ENCODE results near the gene PCTP.

Gene PCTP

DNA sequence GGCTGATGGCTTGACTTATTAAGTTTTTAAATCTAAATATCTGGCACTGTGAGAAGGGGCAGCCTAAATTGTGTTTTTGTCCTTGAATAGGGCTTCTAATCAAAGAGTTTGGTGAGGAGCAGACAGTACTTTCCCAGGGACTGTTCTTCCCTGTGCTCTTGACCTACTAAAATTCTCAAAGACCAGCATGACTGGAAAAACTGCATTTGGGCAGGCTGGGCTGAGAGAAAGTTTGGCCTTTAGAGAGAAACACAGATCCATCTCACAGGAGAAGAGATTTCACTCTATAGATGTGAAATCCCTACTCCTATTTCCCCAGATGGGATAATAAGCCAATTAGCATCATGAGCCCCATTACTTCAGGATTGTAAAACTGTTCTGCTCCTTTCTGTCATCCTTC lies 7.3 kb downstream of the PCTP start:
- Histone ChIP-seq H3K79me2 (ENCODE audit: insufficient read depth, low read length) (no peaks in the 10 kb centered on the region), H3K9me2 (replicated peaks; ENCODE audit: insufficient read depth, low read length) (no peaks in the 10 kb centered on the region), H3K4me2 (ENCODE audit: low read depth, low read length, poor library complexity, severe bottlenecking) (no peak overlapping the region), H3K9me3 (ENCODE audit: insufficient read depth, low read length) (no peaks in the 10 kb centered on the region), H3K4me3 (ENCODE audit: insufficient read depth, low read length, poor library complexity, severe bottlenecking) (no peak overlapping the region), H3K27me3 (ENCODE audit: low read length) (no peaks in the 10 kb centered on the region), H4K20me1 (ENCODE audit: low read depth, low read length) (no peaks in the 10 kb centered on the region), H2AFZ (ENCODE audit: low read depth, low read length, severe bottlenecking) (no peak overlapping the region), H3K36me3 (ENCODE audit: low read length) (no peaks in the 10 kb centered on the region), H3F3A (ENCODE audit: insufficient read depth) (no peaks in the 10 kb centered on the region), H3K27ac (ENCODE audit: low read depth, low read length) (no peak overlapping the region), H3K9ac (ENCODE audit: low read length) (no peak overlapping the region)
- TF ChIP-seq EZH2phosphoT487 (conservative IDR thresholded peaks at IDR 0.05; ENCODE audit: low read length) = no peak
- TF ChIP-seq, protein P1, sequence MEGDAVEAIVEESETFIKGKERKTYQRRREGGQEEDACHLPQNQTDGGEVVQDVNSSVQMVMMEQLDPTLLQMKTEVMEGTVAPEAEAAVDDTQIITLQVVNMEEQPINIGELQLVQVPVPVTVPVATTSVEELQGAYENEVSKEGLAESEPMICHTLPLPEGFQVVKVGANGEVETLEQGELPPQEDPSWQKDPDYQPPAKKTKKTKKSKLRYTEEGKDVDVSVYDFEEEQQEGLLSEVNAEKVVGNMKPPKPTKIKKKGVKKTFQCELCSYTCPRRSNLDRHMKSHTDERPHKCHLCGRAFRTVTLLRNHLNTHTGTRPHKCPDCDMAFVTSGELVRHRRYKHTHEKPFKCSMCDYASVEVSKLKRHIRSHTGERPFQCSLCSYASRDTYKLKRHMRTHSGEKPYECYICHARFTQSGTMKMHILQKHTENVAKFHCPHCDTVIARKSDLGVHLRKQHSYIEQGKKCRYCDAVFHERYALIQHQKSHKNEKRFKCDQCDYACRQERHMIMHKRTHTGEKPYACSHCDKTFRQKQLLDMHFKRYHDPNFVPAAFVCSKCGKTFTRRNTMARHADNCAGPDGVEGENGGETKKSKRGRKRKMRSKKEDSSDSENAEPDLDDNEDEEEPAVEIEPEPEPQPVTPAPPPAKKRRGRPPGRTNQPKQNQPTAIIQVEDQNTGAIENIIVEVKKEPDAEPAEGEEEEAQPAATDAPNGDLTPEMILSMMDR (IDR thresholded peaks at IDR 0.05; ENCODE audit: insufficient read depth, low read length, poor library complexity, severe bottlenecking) = no peak

DNA sequence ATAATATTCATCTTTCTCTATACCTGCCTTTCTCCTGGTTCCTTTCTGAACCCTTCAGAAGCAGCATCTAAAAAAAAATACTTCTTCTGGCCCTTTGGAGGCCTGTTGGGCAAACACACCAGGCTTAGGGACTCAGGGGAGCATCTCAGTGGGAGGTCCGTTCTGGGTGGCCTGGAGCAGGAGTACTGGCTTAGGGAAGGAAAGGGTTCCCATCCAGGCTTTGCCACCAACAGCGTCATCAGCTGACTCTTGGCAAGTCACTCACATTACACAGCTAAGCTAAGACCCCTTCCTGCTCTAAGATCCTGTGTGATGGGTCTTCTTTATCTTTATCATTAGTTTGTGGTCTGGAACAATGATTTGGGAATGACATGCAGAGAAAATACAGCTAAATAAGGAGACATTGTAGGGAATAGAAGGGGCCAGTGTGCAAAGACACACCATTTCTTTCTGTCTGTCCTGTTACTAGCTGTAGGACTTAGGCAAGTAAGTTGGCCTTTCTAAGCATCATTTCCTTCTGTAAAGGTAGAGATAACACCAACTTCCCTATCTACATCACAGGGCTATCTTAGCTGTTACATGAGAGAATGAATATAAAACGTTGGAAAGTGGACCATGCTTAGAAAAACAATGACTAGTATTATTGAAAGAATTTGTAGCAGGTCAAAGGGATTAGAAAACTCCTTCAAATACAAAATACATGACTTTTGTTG lies 9.9 kb downstream of the PCTP start:
- no peaks in the 10 kb centered on the region for H3K79me2 ChIP-seq (ENCODE audit: insufficient read depth, low read length)
- no peaks in the 10 kb centered on the region for H4K20me1 ChIP-seq (ENCODE audit: low read depth, low read length)

DNA sequence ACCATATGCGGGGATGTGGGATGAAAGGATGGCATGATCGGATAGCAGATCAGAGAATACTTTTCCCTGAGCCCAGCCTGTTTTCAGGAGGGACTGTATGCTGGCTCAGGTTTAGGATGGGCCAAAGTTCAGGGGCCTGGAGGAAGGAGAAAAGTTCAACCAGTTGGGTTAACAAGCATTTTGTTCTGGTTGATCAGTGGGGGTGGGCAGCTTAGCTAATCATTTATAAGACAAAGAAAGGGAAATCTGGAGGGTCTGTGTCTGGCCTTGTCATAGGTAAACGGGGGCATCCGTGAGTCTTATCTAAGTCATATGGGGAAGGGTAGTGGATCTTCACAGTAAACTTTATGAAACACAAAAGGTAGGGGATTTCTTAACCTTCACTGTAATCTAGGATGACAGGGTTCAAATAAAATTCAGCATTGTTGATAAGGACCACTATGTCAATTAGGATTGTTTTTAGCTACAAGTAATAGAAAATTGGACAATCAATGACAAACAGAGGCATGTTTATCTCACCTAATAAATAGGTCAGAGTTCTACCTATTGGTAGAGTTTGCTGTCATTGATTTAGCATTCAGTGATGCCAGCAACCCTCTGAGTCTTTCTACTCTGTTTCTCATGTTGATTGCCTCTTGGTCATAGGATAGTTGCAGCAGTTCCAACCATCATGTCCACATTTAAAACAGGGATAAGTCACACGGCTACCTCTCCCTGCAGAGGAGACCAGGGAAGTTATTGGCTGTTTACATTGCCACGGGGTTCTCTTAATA lies 11.4 kb downstream of the PCTP start:
- no peaks in the 10 kb centered on the region for H4K20me1 ChIP-seq (ENCODE audit: low read depth, low read length)
- H2AFZ ChIP-seq (ENCODE audit: low read depth, low read length, severe bottlenecking) = no peak overlapping the region
- no peaks in the 10 kb centered on the region for H3F3A ChIP-seq (ENCODE audit: insufficient read depth)
- no peak overlapping the region for H3K4me2 ChIP-seq (ENCODE audit: low read depth, low read length, poor library complexity, severe bottlenecking)
- no peak overlapping the region for H3K4me3 ChIP-seq (ENCODE audit: insufficient read depth, low read length, poor library complexity, severe bottlenecking)
- H3K27me3 ChIP-seq (ENCODE audit: low read length) = no peaks in the 10 kb centered on the region
- no peaks in the 10 kb centered on the region for H3K9me2 ChIP-seq (replicated peaks; ENCODE audit: insufficient read depth, low read length)
- no peak overlapping the region for H3K27ac ChIP-seq (ENCODE audit: low read depth, low read length)
- no peaks in the 10 kb centered on the region for H3K36me3 ChIP-seq (ENCODE audit: low read length)
- H3K9me3 ChIP-seq (ENCODE audit: insufficient read depth, low read length) = no peaks in the 10 kb centered on the region
- no peaks in the 10 kb centered on the region for H3K79me2 ChIP-seq (ENCODE audit: insufficient read depth, low read length)
- no peak overlapping the region for H3K9ac ChIP-seq (ENCODE audit: low read length)
- no peak for TF ChIP-seq EZH2phosphoT487 (conservative IDR thresholded peaks at IDR 0.05; ENCODE audit: low read length)
- TF ChIP-seq, protein P1 (IDR thresholded peaks at IDR 0.05; ENCODE audit: insufficient read depth, low read length, poor library complexity, severe bottlenecking) = no peak

More for the DNA sequence above, 9.9 kb downstream of the PCTP start:
- no peak overlapping the region for H3K4me2 ChIP-seq (ENCODE audit: low read depth, low read length, poor library complexity, severe bottlenecking)
- no peak overlapping the region for H3K9ac ChIP-seq (ENCODE audit: low read length)
- H3K36me3 ChIP-seq (ENCODE audit: low read length) = no peaks in the 10 kb centered on the region
- no peak overlapping the region for H2AFZ ChIP-seq (ENCODE audit: low read depth, low read length, severe bottlenecking)
- TF ChIP-seq, protein P1 (IDR thresholded peaks at IDR 0.05; ENCODE audit: insufficient read depth, low read length, poor library complexity, severe bottlenecking) = no peak
- TF ChIP-seq EZH2phosphoT487 (conservative IDR thresholded peaks at IDR 0.05; ENCODE audit: low read length) = no peak
- no peaks in the 10 kb centered on the region for H3K9me2 ChIP-seq (replicated peaks; ENCODE audit: insufficient read depth, low read length)
- H3F3A ChIP-seq (ENCODE audit: insufficient read depth) = no peaks in the 10 kb centered on the region
- H3K9me3 ChIP-seq (ENCODE audit: insufficient read depth, low read length) = no peaks in the 10 kb centered on the region
- H3K27me3 ChIP-seq (ENCODE audit: low read length) = no peaks in the 10 kb centered on the region
- no peak overlapping the region for H3K4me3 ChIP-seq (ENCODE audit: insufficient read depth, low read length, poor library complexity, severe bottlenecking)
- H3K27ac ChIP-seq (ENCODE audit: low read depth, low read length) = no peak overlapping the region
